ENCODE measurements around the gene NOTCH2. TPM values are rescaled to one million over a fixed set of nuclear protein-coding genes. Genes with fewer than 3 reads are reported as not detected.

NOTCH2 gene
- total and polyA plus RNA-seq, 2 experiments from 2014 or later: 8.5 to 56.6 TPM

- TF ChIP-seq ZNF114 (CRISPR knock-in tag; IDR thresholded peaks at IDR 0.05) (no peak), REST (IDR thresholded peaks at IDR 0.05; ENCODE audit: unreplicated experiment) (no peak)
Measured at GRCh38 chr1:119981986-119982815, 87.3 kb downstream of the NOTCH2 start (continued).

- Histone ChIP-seq H3K4me1 (ENCODE audit: insufficient read depth) (no peaks in the 10 kb centered on the region), H3K27me3 (ENCODE audit: insufficient read depth) (no peaks in the 10 kb centered on the region), H3K9me2 (ENCODE audit: insufficient read depth) (0 out of 2 replicates have a peak, but pooled peaks cover 3% of the 10 kb centered on the region), H3K4me2 (no peak overlapping the region), H3F3A (replicated peaks; ENCODE audit: low read depth) (no peaks in the 10 kb centered on the region), H3K79me2 (replicated peaks; ENCODE audit: insufficient read depth) (no peaks in the 10 kb centered on the region), H3K36me3 (ENCODE audit: insufficient read depth) (no peaks in the 10 kb centered on the region), H4K20me1 (replicated peaks; ENCODE audit: insufficient read depth) (no peaks in the 10 kb centered on the region), H3K27ac (ENCODE audit: low read depth) (no peak overlapping the region), H2AFZ (no peak overlapping the region), H3K4me3 (no peak overlapping the region)
- DNase-seq (ENCODE audit: low spot score) (no peak), ATAC-seq (no peak)
- Mint-ChIP-seq H3K27ac (no peak overlapping the region), H3K4me3 (no peak overlapping the region), H3K4me1 (peaks cover 5% of the 10 kb centered on the region; the same call in 2 of the 3 replicates), H3K27me3 (ENCODE audit: insufficient read depth, low read depth, poor library complexity) (no peaks in the 10 kb centered on the region), H3K36me3 (ENCODE audit: low read depth) (no peaks in the 10 kb centered on the region), H3K9me3 (no peaks in the 10 kb centered on the region)
- no peak for TF ChIP-seq REST (IDR thresholded peaks at IDR 0.05; ENCODE audit: unreplicated experiment)
- no peak for TF ChIP-seq EZH2phosphoT487 (IDR thresholded peaks at IDR 0.05; ENCODE audit: unreplicated experiment)
- no peak for TF ChIP-seq JUNB (IDR thresholded peaks at IDR 0.05; ENCODE audit: unreplicated experiment)
- TF ChIP-seq POLR2AphosphoS5 (IDR thresholded peaks at IDR 0.05; ENCODE audit: low read depth): no peak
- no peak for TF ChIP-seq ZNF114 (CRISPR knock-in tag; IDR thresholded peaks at IDR 0.05)
- TF ChIP-seq EZH2 (IDR thresholded peaks at IDR 0.05; ENCODE audit: low read depth, unreplicated experiment): no peak
- TF ChIP-seq CREB1 (CRISPR knock-in tag; IDR thresholded peaks at IDR 0.05; ENCODE audit: low read depth): no peak
- no peak for TF ChIP-seq ZNF462 (CRISPR knock-in tag; IDR thresholded peaks at IDR 0.05)
Measured at GRCh38 chr1:119981496-119981895, 88.0 kb downstream of the NOTCH2 start.

All from GM23338 (cell line).